Airway epithelial cell (primary cell): ENCODE results near the gene RTN4RL2. TPM values are rescaled to one million over a fixed set of nuclear protein-coding genes. Genes with fewer than 3 reads are reported as not detected.

Experiments
- total RNA-seq: library from RNA; depleted of rRNA; stranded (reverse); fragments of >200 nt; gene quantifications from 2 replicates; pipeline ENCODE4 v1.2.3, GENCODE V29; 2015

RTN4RL2 gene
- total RNA-seq: 0.14 TPM in 1 of 2 replicates, not detected in the other

GRCh38 chr11:57460022-57460757 is at the start of gene RTN4RL2:
RTN4RL2 (plus strand) TSS chr11:57460528; CDS start chr11:57460866, 338 bp downstream.

GRCh38 chr11:57426929-57427726 is 33.2 kb upstream of the RTN4RL2 start, which contains the start of gene SLC43A3:
SLC43A3 (minus strand) TSS chr11:57427121; CDS start chr11:57426172, 949 bp downstream.

GRCh38 chr11:57515332-57516060 is 55.2 kb downstream of the RTN4RL2 start, which contains the start of gene SLC43A1:
SLC43A1 (minus strand) TSS chr11:57515702; CDS start chr11:57514111, 1,591 bp downstream.

Other genes starting within 250 kb of the RTN4RL2 start
- not detected in 2 replicates for gene APLNR, start 223.3 kb upstream of the RTN4RL2 start, total RNA-seq
- 213 and 231 TPM in 2 replicates for gene TNKS1BP1, start 135.6 kb upstream of the RTN4RL2 start, total RNA-seq
- 123 and 148 TPM in 2 replicates for gene SSRP1, start 124.6 kb upstream of the RTN4RL2 start, total RNA-seq
- gene P2RX3, start 122.2 kb upstream of the RTN4RL2 start, total RNA-seq: not detected in 2 replicates
- not detected in 2 replicates for gene PRG3, start 79.4 kb upstream of the RTN4RL2 start, total RNA-seq
- gene PRG2, start 69.9 kb upstream of the RTN4RL2 start, total RNA-seq: not detected in 2 replicates
- gene SLC43A3, start 33.4 kb upstream of the RTN4RL2 start, total RNA-seq: 36.7 and 39.1 TPM in 2 replicates
- 0.79 and 2.1 TPM in 2 replicates for gene SLC43A1, start 55.2 kb downstream of the RTN4RL2 start, total RNA-seq
- 66.0 and 89.9 TPM in 2 replicates for gene TIMM10, start 70.2 kb downstream of the RTN4RL2 start, total RNA-seq
- not detected in 2 replicates for gene SMTNL1, start 77.1 kb downstream of the RTN4RL2 start, total RNA-seq
- 4.6 and 4.9 TPM in 2 replicates for gene UBE2L6, start 107.1 kb downstream of the RTN4RL2 start, total RNA-seq
- 0.42 and 1.1 TPM in 2 replicates for gene SERPING1, start 137.2 kb downstream of the RTN4RL2 start, total RNA-seq
- not detected in 2 replicates for gene YPEL4, start 189.4 kb downstream of the RTN4RL2 start, total RNA-seq
- gene CLP1, start 197.2 kb downstream of the RTN4RL2 start, total RNA-seq: 14.5 and 16.4 TPM in 2 replicates
- gene ZDHHC5, start 207.6 kb downstream of the RTN4RL2 start, total RNA-seq: 35.3 and 50.7 TPM in 2 replicates